ENCODE data around the gene ABCC1. TPM values are rescaled to one million over a fixed set of nuclear protein-coding genes. Genes with fewer than 3 reads are reported as not detected.

The ABCC1 gene
- total RNA-seq, 2 donors from 2014 or later = 15.2 to 27.5 TPM

- no peak overlapping the region for H3K27ac ChIP-seq
- no peak for TF ChIP-seq CTCF (IDR thresholded peaks at IDR 0.05)
- H3K4me3 ChIP-seq = no peak overlapping the region
- peaks cover 31% of the 10 kb centered on the region for H3K36me3 ChIP-seq
- H3K27me3 ChIP-seq = no peaks in the 10 kb centered on the region
- no peak for DNase-seq (ENCODE audit: low spot score)
- no peaks in the 10 kb centered on the region for H3K9me3 ChIP-seq
- H3K4me1 ChIP-seq = peaks cover 0 to 8% of the 10 kb centered on the region in 2 donors
Observed at GRCh38 chr16:16038950-16039349, 89.5 kb downstream of the ABCC1 start.

GRCh38 chr16:16041196-16041892 is 91.9 kb downstream of the ABCC1 start:
- no peak for DNase-seq (ENCODE audit: low spot score)
- no peak overlapping the region for H3K4me3 ChIP-seq
- peaks cover 41% of the 10 kb centered on the region for H3K36me3 ChIP-seq
- no peak for TF ChIP-seq CTCF (IDR thresholded peaks at IDR 0.05)
- no peaks in the 10 kb centered on the region for H3K9me3 ChIP-seq
- H3K27me3 ChIP-seq = no peaks in the 10 kb centered on the region
- peaks cover 0 to 8% of the 10 kb centered on the region in 2 donors for H3K4me1 ChIP-seq
- no peak overlapping the region for H3K27ac ChIP-seq

- H3K4me3 ChIP-seq = no peak overlapping the region
- peaks cover 0 to 8% of the 10 kb centered on the region in 2 donors for H3K4me1 ChIP-seq
- DNase-seq (ENCODE audit: low spot score) = no peak
- H3K27me3 ChIP-seq = no peaks in the 10 kb centered on the region
- H3K27ac ChIP-seq = no peak overlapping the region
- H3K9me3 ChIP-seq = no peaks in the 10 kb centered on the region
- TF ChIP-seq CTCF (IDR thresholded peaks at IDR 0.05) = no peak
- peaks cover 41% of the 10 kb centered on the region for H3K36me3 ChIP-seq
Observed at GRCh38 chr16:16042076-16042475, 92.7 kb downstream of the ABCC1 start.

GRCh38 chr16:16045296-16045695 is 95.9 kb downstream of the ABCC1 start:
- Histone ChIP-seq H3K4me1 (peaks cover 0 to 13% of the 10 kb centered on the region in 2 donors), H3K27ac (no peak overlapping the region), H3K4me3 (no peak overlapping the region), H3K27me3 (no peaks in the 10 kb centered on the region), H3K36me3 (peaks cover 44% of the 10 kb centered on the region), H3K9me3 (no peaks in the 10 kb centered on the region)
- no peak for DNase-seq (ENCODE audit: low spot score)
- TF ChIP-seq CTCF (IDR thresholded peaks at IDR 0.05) = no peak

- Histone ChIP-seq H3K4me3 (no peak overlapping the region), H3K27ac (no peak overlapping the region), H3K27me3 (no peaks in the 10 kb centered on the region), H3K9me3 (no peaks in the 10 kb centered on the region), H3K36me3 (peaks cover 44% of the 10 kb centered on the region), H3K4me1 (peaks cover 0 to 13% of the 10 kb centered on the region in 2 donors)
- no peak for TF ChIP-seq CTCF (IDR thresholded peaks at IDR 0.05)
- no peak for DNase-seq (ENCODE audit: low spot score)
Observed at GRCh38 chr16:16045879-16046278, 96.5 kb downstream of the ABCC1 start.

GRCh38 chr16:16047761-16048160 is 98.3 kb downstream of the ABCC1 start:
- Histone ChIP-seq H3K27me3 (no peaks in the 10 kb centered on the region), H3K4me1 (peaks cover 0 to 5% of the 10 kb centered on the region in 2 donors), H3K27ac (peak overlapping the region; percentile 34 to 52), H3K9me3 (no peaks in the 10 kb centered on the region), H3K36me3 (peaks cover 48% of the 10 kb centered on the region), H3K4me3 (no peak overlapping the region)
- TF ChIP-seq CTCF (IDR thresholded peaks at IDR 0.05) = no peak
- no peak for DNase-seq (ENCODE audit: low spot score)
